Epidermal melanocyte (primary cell): ENCODE data around the gene PLEKHH2.
"Not testable (repeated sequence)": the region's sequence is repeated elsewhere in the genome, so short reads cannot be mapped to it uniquely, and the experiment has no call there.

Experiments used
- DNase-seq: peaks from one replicate; pipeline ENCODE4 v3.0.0; 2011; ENCODE audit warnings: low spot score; ENCODE audit not compliant: insufficient read length

PLEKHH2 gene

DNA sequence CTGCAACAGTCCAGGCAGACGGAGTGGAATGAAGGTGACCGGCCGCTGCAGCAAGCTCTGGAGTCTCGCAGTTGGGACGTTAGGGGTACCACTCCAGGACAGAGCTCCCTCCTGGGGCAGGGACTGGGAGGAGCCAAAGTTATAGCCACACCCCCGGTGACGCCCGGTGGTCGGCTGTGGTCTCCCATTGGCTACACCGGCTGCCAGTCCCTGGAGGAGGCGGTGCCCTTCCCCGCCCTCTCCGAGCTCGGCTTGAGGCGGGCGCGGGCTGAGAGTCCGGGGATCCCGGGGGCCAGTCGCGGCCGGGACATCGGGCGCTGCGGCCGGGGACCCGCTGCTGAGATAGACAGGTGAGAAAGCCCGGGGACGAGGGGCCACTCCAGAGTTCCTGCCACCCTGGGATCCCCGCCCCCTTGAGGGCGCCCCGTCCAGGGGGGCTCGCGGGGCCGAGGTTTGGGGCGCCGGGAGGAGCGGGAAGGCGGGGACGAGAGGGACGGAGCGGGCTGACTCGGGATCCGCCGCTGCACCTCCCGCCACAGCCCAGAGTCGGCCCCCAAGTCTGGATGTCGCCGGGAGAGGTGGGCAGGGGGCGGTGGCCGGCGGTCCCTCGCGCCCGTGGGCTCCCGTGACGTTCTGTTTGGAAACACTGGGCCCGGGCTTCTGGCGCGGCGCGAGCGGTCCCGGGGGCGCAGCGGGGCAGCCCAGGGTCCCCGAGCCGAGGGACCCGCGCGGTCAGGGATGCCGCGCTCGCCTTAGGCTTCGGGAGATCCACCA, at the start of gene PLEKHH2:
TSS of gene PLEKHH2 (plus strand) at position 231 of the 774 bp plus-strand sequence. CDS start 7,414 bp downstream, outside the sequence.
- peak; percentile 86 for DNase-seq

DNA sequence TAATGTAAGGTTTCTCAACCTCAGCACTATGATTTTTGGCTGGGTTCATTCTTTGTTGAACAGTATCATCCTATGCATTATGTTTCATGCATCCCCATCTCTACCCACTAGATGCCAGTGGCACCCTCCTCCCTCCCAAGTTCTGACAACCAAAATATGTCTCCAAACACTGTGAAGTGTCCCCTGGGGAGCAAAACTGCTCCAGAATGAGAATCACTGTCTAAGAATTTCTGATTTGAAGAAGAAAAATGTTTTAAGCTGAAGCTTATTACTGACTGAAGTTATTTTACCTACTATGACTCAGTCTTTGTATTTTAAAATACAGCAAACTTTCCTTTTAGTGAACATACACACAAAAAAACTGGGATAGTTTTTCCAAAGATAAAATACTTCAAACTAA, 44.6 kb upstream of the PLEKHH2 start:
- DNase-seq: no peak

DNA sequence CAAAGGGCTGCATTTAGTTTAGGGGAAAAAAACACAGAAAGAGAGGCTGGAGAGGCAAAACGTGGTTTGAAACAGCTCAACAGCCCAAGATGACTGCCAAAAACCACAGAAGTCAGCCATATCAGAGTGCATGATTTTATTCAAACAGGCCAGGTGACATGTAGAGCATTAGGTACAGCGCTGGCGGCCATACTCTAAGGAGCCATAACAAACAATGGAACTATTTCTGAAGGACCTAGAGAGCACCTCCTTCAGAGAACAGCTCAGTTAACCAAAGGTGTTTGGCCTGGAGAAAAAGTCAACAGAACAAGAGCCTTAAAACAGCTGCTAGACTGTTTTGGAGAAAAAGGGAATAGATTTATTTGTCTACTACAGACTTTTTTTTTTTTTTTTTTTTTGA, 43.8 kb upstream of the PLEKHH2 start:
- DNase-seq: no peak

DNA sequence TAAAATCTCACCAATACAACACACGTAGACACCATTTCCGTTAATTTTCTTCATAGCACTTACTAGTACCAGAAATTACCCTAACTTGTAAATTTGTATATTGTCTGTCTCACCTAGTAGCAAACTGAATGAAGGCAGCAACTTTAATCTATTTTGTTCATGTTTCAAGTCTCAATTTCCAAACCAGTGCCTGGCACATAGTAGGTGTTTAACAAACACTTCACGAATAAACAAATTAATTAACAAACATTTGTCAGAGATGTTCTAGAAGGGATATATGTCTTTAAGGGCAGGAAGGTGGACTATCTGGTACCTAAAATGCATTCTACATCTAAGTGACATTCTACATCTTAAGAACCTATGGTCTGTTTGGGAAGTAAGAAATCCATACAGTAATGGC, 42.2 kb upstream of the PLEKHH2 start:
- DNase-seq: no peak

DNA sequence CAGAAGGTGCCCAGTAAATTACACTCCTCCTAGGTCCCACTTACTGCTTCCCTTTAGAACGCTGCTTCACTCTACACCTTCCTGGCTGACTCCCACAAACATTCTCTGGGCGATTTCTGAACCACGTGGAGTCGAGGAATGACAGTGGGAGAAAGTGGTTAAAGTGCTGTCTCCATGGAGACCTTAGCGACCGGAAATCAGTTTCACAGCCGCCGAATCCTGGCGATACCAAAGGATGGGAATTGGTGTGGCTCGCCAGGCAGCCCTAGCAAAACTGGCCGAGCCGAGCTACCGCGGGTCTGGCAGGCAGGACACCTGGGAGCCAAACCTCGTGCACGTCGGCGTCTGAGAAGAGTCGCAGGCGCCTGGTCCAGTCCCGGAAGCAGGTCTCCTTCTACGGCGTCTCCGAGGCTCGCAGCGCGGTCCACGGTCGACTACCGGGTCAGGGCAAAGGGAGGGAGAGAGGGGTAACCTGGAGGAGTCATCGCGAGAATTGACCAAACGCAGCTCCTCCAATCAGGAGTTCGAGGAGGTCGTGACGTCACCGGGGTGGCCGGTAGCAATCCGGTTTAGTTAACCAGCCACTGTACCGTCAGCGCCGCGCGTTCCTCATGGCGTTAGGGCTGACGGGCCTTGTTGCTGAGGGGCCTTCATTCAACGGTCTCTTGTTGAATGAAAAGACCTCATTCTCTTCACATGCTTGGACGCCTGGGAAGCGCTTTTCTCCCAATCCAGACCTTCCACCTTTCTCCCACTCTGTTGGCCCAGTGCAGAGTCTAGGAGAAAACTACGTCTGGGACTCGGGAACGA, 41.3 kb upstream of the PLEKHH2 start, which contains the start of gene THADA:
TSS of gene THADA (minus strand) at position 436 of the 810 bp plus-strand sequence. CDS start 3,646 bp downstream, outside the sequence.
- DNase-seq: peak; percentile 87

DNA sequence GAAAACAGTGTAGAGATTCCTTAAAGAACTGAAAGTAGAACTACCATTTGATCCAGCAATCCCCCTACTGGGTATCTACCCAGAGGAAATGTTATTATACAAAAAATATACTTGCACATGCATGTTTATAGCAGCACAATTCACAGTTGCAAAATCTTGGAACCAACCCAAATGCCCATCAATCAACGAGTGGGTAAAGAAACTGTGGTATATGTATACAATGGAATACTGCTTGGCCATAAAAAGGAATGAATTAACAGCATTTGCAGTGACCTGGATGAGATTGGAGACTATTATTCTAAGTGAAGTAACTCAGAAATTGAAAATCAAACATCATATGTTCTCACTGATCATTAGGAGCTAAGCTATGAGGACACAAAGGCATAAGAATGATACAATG, 36.5 kb upstream of the PLEKHH2 start:
- not testable (repeated sequence) for DNase-seq

DNA sequence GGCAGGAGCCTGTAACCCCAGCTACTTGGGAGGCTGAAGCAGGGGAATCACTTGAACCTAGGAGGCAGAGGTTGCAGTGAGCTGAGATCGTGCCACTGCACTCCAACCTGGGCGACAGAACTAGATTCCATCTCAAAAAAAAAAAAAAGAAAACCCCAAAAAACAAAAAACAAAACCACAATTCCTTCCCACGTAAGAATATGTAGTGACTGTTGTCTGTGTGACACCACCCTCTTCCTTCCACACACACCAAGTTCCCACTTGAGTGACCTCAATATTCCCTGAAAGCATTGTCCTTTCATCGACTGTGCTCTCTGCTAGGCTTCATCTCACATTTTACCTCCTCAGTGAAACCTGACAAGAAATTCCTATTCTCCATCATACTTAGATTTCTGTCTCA, 32.4 kb upstream of the PLEKHH2 start:
- DNase-seq: no peak

DNA sequence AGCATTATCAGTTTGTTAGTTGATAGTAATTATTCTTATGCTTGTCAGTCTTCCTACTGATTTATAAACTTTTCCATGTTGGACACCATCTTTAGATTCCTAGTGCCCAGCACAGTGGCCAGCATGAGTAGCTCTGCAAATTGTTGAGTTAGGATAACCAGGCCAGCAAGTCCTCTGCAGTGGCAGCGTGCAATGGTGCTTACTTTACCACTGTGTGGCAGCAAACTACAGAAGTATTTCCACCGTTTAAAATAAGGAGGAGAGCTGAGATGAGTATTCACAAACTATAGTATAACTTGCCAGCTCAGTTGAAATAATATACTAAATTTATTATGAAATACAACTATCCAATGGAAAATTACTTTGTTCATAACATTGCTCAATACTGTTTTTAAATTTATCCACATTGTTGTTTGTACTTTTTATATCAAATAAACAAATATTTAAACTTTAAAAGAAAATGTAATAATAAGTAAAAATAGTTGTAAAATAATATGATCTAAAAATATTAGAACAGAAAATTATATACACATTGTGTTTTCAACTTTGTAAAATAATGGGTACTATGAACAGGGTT, 31.9 kb upstream of the PLEKHH2 start:
- DNase-seq: peak; percentile 39

DNA sequence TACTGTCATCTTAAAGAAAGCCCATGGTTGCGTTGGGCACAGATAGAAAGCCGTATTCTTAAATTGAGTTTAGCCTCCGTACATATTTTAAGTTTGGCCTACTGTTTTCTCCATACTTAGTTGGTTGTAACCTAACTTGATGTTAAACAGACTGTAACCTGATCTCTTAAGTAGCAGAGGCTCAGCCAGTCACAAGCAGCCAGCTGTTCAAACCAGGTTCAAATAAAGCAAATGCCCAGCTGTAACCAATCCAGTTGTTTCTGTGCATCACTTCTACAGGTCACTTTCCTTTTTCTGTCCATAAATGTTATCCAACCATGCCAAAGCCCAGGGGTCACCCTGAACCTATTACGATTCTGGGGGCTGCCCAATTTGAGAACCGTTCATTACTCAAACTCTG, 31.2 kb upstream of the PLEKHH2 start:
- DNase-seq: no peak

DNA sequence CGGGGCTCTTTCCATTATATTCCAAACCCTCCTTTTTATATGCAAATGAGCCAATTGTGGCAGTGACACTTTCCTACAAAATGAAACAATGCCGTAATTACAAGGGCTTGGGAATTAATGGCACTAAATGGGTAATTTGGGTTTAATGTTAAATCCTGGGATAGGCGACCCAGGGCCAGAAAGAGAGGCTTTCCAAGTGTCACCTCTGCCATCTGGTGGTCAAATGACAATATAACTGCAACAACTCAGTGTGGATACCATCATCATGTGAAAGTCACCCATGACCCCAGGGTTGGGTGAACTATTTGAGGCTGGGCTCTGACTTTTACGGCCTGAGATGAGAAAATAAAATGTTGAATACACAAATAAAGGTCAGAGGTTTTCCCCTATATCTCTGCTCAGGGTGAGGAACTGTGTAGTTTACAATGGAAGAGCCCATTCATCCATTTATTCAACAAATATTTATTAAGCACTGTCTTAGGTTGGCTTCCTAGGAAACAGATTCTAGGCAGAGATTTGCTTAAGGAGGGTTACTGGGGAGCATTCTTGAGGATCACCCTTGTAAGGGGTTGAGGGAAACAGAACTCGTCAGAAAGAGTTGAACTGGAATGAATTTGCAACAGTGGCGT, 27.7 kb upstream of the PLEKHH2 start:
- DNase-seq: peak; percentile 27

DNA sequence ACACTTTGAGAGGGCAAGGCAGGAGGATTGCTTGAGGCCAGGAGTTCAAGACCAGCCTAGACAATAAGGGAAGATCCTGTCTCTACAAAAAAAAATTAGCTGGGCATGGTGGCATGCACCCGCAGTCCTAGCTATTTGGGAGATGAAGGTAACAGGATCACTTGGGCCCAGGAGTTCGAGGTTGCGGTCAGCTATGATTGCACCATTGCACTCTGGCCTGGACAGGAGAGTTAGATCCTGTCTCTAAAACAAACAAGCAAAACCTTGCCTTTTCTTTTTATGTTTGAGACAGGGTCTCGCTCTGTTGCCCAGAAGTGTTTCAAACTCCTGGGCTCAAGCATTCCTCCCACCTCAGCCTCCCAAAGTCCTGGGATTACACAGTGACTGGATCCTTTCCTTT, 26.7 kb upstream of the PLEKHH2 start:
- no peak for DNase-seq

DNA sequence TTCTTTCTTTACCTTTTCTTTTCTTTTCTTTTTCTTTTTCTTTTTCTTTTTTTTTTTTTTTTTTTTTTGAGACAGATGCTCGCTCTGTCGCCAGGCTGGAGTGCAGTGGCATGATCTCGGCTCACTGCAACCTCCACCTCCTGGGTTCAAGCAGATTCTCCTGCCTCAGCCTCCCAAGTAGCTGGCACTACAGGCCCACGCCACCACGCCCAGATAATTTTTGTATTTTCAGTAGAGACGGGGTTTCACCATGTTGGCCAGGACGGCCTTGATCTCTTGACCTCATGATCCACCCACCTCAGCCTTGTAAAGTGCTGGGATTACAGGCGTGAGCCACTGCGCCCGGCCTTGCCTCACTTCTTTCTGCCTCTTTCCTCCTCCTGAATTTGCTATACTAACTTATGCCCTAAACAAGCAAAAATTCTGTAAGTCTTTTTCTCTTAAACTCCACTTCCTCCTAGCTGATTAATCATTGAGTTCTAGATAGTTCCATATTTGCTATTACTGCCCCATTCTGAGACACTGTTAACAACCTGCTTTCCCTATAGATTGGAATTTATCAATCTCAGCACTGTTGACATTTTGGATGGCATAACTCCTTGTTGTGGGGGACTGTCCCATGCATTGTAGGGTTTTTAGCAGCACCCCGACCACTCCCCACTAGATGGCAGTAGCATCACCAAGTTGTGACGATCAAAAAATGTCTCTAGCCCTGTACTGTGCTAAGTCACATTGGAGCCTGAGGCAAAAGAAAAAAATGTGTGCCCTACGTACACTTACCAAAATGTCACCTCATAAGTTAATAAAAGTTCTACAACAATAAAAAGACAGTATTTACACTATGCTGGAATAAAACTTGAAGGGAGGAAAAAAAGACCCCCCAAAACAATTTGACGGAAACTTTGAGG, 24.8 kb upstream of the PLEKHH2 start:
- no peak for DNase-seq

DNA sequence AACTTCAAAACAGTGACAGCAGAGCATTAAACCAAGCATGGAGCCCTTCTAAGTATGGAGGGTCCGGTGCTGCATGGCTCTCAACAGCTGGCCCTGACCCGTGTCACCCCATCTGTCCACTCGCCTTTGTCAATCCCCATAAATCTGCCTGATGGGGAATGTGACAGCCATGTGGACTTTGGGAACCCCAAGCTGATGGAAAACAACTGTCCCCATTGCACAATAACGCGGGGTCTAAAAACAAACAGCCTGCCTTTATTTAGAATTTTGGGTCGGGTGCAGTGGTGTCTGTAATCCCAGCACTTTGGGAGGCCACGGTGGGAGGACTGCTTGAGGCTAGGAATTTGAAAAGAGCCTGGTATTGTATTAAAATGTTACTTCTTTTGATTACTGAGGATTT, 24.1 kb upstream of the PLEKHH2 start:
- no peak for DNase-seq

DNA sequence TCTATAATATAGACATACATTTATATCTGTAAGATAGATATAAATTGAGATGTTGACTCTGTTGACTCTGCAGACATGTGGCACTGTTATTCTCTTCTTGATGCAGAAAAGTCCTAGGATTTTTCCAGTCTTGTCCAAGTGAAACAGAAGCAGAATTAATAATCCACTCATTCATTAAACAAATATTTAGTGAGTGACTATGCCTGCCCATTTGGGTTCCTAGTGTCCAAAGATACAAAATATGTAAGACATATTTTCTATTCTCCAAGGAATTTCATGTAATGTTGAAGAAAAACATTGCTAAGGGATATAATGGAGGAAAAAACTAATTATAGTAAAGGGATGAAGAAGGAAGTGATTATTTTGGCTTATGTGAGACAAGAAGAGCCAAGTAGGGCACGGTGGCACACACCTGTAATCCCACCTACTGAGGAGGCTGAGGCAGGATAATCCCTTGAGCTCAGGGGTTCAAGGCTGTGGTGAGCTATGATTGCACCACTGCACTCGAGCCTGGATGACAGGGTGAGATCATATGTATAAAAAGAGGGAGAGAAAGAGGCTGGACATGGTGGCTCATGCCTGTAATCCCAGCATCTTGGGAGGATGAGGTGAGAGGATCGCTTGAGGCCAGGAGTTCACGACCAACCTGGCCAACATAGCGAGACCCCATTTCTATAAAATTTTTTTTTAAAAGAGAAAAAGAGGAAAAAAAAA, 19.9 kb upstream of the PLEKHH2 start:
- no peak for DNase-seq

DNA sequence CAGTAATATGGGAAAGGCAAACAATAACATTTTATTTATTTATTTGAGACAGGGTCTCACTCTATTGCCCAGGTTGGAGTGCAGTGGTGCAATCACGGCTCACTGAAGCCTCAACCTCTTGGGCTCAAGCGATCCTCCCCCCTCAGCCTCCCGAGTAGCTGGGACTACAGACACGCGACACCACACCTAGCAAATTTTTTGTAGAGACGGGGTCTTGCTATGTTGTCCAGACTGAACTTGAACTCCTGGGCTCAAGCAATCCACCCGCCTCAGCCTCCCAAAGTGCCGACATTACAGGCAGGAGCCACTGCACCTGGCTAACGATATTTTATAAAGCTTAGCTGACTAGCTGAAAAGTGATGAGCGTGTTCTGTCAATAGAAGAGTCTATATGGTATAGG, 17.5 kb upstream of the PLEKHH2 start:
- no peak for DNase-seq

DNA sequence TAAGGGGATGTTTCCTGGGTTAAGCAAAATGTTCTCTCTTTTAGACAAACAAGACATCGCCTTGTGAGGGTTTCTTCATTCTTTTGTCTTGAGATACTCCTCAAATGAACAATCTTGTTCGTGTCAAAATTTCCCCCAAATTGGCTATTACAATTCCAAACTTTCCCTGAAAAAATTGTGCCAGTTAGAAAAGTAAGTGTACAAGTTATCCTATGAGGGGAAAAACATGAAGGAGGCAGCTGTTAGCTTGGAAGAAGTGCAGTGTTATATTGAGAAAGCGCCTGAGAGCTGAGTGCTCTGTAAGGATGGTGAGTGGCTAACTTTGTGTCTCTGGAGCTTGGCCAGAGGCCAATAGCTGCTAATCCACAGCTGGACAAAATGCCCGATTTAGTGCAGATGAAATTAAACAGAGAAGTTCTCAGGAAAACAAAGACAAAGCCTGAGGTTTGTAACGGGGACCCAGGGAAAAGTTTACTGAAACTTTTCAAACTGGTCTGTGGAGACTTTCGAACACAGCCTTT, 14.1 kb upstream of the PLEKHH2 start:
- no peak for DNase-seq

DNA sequence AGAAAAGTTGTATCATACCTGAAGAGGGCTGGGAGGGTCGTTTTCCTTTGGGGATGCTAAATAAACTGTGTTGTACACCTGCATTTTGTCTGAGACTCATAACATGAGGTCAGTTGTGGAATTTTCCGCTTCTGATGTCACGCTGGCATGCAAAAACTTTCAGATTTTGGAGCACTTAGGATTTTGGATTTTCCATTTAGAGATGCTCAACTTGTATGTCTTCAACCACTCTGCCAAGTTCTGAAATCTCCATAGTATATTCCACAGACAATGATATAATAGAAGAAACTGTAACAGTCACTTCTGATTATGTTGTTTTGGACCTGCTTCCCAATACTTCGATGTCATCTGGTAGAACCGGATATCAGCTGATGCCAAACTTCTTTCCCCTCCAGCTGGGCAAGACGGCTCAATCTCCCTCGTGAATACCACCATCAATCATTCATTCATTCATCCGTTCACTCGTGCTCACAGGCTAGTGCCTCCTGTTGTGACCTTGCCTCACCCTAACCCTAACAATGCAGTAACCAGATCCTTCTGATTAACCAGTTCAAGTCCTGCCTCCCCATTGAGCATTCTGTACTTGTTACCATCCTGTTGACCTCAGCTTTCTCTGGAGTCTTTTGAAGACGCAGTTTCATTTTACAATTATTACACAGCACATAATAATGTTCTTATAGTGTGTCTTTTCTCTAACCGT, 5.3 kb upstream of the PLEKHH2 start:
- DNase-seq: no peak

DNA sequence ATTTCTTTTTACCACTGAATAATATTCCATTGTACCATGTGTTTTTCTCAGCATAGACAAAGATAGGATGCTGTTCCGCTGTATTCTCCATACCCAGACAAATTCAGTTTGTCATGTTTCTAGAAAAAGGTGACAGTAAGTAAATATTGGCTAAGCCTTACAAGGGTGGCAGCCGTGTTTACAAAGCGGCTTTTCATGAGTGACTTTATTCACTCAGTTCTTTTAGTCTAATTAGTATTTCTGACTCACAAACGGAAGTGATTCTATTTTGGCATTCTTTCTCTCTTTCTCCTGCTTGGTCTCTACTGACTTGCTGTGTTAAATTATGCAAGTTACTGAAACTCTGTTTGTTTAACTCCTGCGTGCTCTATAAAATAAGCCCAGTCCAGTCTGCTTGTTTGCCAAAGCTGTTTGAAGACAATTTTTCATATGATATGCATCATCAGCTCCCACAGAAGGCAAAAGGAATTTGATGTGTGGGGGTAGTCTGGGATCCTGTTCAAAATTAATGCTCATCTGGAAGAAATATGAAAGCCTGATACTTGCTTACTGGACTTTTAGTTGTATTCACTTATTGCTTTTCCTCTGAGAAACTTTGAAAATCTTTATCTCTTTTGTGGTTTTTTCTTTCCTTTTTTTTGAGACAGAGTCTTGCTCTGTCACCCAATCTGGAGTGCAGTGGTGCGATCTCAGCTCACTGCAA, 2.3 kb upstream of the PLEKHH2 start:
- no peak for DNase-seq

DNA sequence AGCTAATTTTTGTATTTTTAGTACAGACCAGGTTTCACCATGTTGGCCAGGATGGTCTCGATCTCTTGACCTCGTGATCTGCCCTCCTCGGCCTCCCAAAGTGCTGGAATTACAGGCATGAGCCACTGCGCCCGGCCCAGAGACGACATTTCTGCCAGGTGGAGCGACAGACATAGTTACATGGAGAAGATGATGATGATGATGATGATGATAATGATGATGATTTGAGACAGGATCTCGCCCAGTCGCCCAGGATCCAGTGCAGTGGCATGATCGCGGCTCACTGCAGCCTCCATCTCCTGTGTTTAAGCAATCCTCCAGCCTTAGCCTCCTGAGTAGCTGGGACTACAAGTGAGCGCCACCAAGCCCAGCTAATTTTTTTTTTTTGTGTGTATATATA, 907 bp upstream of the PLEKHH2 start:
- DNase-seq: not testable (repeated sequence)
